PFSK-1 (cell line): ENCODE results near the gene CNTN5.

Experiments used
- FOXP2 ChIP-seq: optimal IDR thresholded peaks from 2 replicates; pipeline ENCODE3; 2011; ENCODE audit warnings: borderline replicate concordance, control low read depth, inconsistent platforms; ENCODE audit not compliant: insufficient read depth; ENCODE audit errors: extremely low read length, extremely low read depth
- POLR2AphosphoS5 ChIP-seq: IDR thresholded peaks from 2 replicates; pipeline ENCODE4 v1.6.1; 2012; ENCODE audit warnings: low read depth, mild to moderate bottlenecking, control low read depth, low read length, moderate library complexity
- REST ChIP-seq, 2 experiments: IDR thresholded peaks; 2 replicates each; pipeline versions ENCODE4 v1.6.1 to v1.8.0; 2011 to 2012; ENCODE audit warnings: low read depth in 2 of 2, low read length in 2 of 2, control low read depth in 1 of 2, inconsistent platforms in 1 of 2, mild to moderate bottlenecking in 1 of 2, moderate library complexity in 1 of 2; ENCODE audit not compliant: insufficient read depth in 1 of 2
- SIN3A ChIP-seq: IDR thresholded peaks from 2 replicates; pipeline ENCODE4 v1.6.1; 2012; ENCODE audit warnings: mild to moderate bottlenecking, low read length, moderate library complexity, borderline replicate concordance; ENCODE audit not compliant: insufficient read depth
- TAF1 ChIP-seq: IDR thresholded peaks from 2 replicates; pipeline ENCODE4 v1.6.1; 2012; ENCODE audit warnings: low read length, control low read depth, borderline replicate concordance; ENCODE audit not compliant: insufficient read depth

CNTN5 gene

GRCh38 chr11:99979042-99979441 is 958.3 kb downstream of the CNTN5 start:
- TF ChIP-seq FOXP2 (no peak), TAF1 (no peak), POLR2AphosphoS5 (no peak), SIN3A (no peak), REST (IDR thresholded peaks at IDR 0.05; ENCODE audit: insufficient read depth in 1 of 2, low read depth in 2 of 2, low read length in 2 of 2) (no peak)

GRCh38 chr11:99987821-99988470 is 967.2 kb downstream of the CNTN5 start:
- TF ChIP-seq SIN3A (no peak), TAF1 (no peak), FOXP2 (no peak), REST (IDR thresholded peaks at IDR 0.05; ENCODE audit: insufficient read depth in 1 of 2, low read depth in 2 of 2, low read length in 2 of 2) (no peak), POLR2AphosphoS5 (no peak)

GRCh38 chr11:99988471-99988837 is 967.7 kb downstream of the CNTN5 start:
- TF ChIP-seq REST (IDR thresholded peaks at IDR 0.05; ENCODE audit: insufficient read depth in 1 of 2, low read depth in 2 of 2, low read length in 2 of 2) (no peak), SIN3A (no peak), POLR2AphosphoS5 (no peak), FOXP2 (no peak), TAF1 (no peak)

GRCh38 chr11:100003985-100004384 is 983.2 kb downstream of the CNTN5 start:
- TF ChIP-seq REST (IDR thresholded peaks at IDR 0.05; ENCODE audit: insufficient read depth in 1 of 2, low read depth in 2 of 2, low read length in 2 of 2) (no peak), POLR2AphosphoS5 (no peak), TAF1 (no peak)

- TF ChIP-seq REST (IDR thresholded peaks at IDR 0.05; ENCODE audit: insufficient read depth in 1 of 2, low read depth in 2 of 2, low read length in 2 of 2) = no peak
- TF ChIP-seq SIN3A = no peak
- TF ChIP-seq FOXP2 = no peak
- no peak for TF ChIP-seq POLR2AphosphoS5
- no peak for TF ChIP-seq TAF1
Observed at GRCh38 chr11:100004541-100004940, 983.8 kb downstream of the CNTN5 start.
